Sigmoid colon (tissue), 7 donors: ENCODE results near the gene APPBP2. TPM values are rescaled to one million over a fixed set of nuclear protein-coding genes. Genes with fewer than 3 reads are reported as not detected.

Experiments
- DNase-seq: peaks from one replicate; pipeline ENCODE4 v3.0.0-alpha.2; 2019
- H3K27ac ChIP-seq, 4 donors: fragments of 200-600 bp; sonication (generic); one replicate each; pipeline ENCODE4 v1.5.1; 2016 to 2019; ENCODE audit warnings: mild to moderate bottlenecking in 1 of 4
- H3K27me3 ChIP-seq, 3 donors: fragments of 200-600 bp; sonication (generic); one replicate each; pipeline ENCODE4 v1.5.1; 2019; ENCODE audit warnings: mild to moderate bottlenecking in 1 of 3
- H3K36me3 ChIP-seq, 4 donors: fragments of 200-600 bp; sonication (generic); one replicate each; pipeline ENCODE4 v1.5.1; 2016 to 2019
- H3K4me1 ChIP-seq, 4 donors: fragments of 200-600 bp; sonication (generic); one replicate each; pipeline ENCODE4 v1.5.1; 2017 to 2019
- H3K4me3 ChIP-seq, 4 donors: fragments of 200-600 bp; sonication (generic); one replicate each; pipeline ENCODE4 v1.5.1; 2017 to 2019; ENCODE audit warnings: mild to moderate bottlenecking in 2 of 4, moderate library complexity in 1 of 4
- H3K9me3 ChIP-seq, 4 donors: fragments of 200-600 bp in 3 of 4; sonication (generic) in 3 of 4; one replicate each; pipeline versions ENCODE4 v1.5.1 to v1.6.1; 2013 to 2019
- CTCF ChIP-seq, 4 experiments: fragments of 450-650 bp in 3 of 4; fragments of 200-600 bp in 1 of 4; IDR thresholded peaks; one replicate each; pipeline ENCODE4 v1.5.1; 2016 to 2019; ENCODE audit warnings: antibody characterized with exemption in 4 of 4, mild to moderate bottlenecking in 3 of 4, moderate library complexity in 2 of 4
- EP300 ChIP-seq, 4 donors: sonication (generic); formaldehyde crosslinking; IDR thresholded peaks; one replicate each; pipeline ENCODE4 v1.6.1; 2017; ENCODE audit warnings: antibody characterized with exemption in 4 of 4
- POLR2A ChIP-seq, 2 donors: fragments of 450-650 bp; IDR thresholded peaks; one replicate each; pipeline ENCODE4 v1.6.1; 2016; ENCODE audit warnings: antibody characterized with exemption in 2 of 2, mild to moderate bottlenecking in 2 of 2, moderate library complexity in 2 of 2
- POLR2AphosphoS5 ChIP-seq, 4 donors: sonication (generic); formaldehyde crosslinking; IDR thresholded peaks; one replicate each; pipeline ENCODE4 v1.6.1; 2017; ENCODE audit warnings: antibody characterized with exemption in 4 of 4
- WGBS, 2 donors: extraction: QIAGEN DNeasy Blood & Tissue Kit; methylation state at CpG; one replicate each; pipeline ENCODE4 v1.1.7; 2013; 5-methylcytosine and 5-hydroxymethylcytosine counted together
- intact Hi-C: fragments of 100-400 bp; cut with DNase I; formaldehyde crosslinking; loops from one replicate; pipeline ENCODE4 v1.15.1; 2023
- polyA plus RNA-seq, 3 donors: library from polyadenylated mRNA; stranded (reverse); fragments of 200-250 nt; gene quantifications; one replicate each; pipeline ENCODE4 v1.2.3, GENCODE V29; 2013
- total RNA-seq, 4 donors: library from RNA; depleted of rRNA; stranded (reverse); fragments of >200 nt; gene quantifications; one replicate each; pipeline ENCODE4 v1.1.0, GENCODE V29; 2016
- donor health status: healthy with polysubstance abuse.
- donor health status: Bipolar disorder and iron deficiency.
- donor health status: healthy.

The APPBP2 gene
- total and polyA plus RNA-seq, 7 donors, result 7.9 to 36.0 (median 26.2) TPM

GRCh38 chr17:60535382-60536279 is 9.6 kb upstream of the APPBP2 start:
- 74 to 81% methylated on average over 3 of the region's 3 CpGs for WGBS, 2 donors
- no peaks in the 10 kb centered on the region for H3K9me3 ChIP-seq
- no peaks in the 10 kb centered on the region for H3K27me3 ChIP-seq
- no peak overlapping the region for H3K4me3 ChIP-seq
- no peaks in the 10 kb centered on the region for H3K4me1 ChIP-seq
- no peak overlapping the region for H3K27ac ChIP-seq
- no peak for TF ChIP-seq POLR2AphosphoS5 (IDR thresholded peaks at IDR 0.05)
- no peak for TF ChIP-seq EP300 (IDR thresholded peaks at IDR 0.05)
- TF ChIP-seq POLR2A (IDR thresholded peaks at IDR 0.05), result no peak
- no peak for TF ChIP-seq CTCF (IDR thresholded peaks at IDR 0.05)
- DNase-seq, result no peak
- intact Hi-C loops, result no loop called here
- H3K36me3 ChIP-seq, result no peaks in the 10 kb centered on the region

- TF ChIP-seq CTCF (IDR thresholded peaks at IDR 0.05), result no peak
- TF ChIP-seq EP300 (IDR thresholded peaks at IDR 0.05), result no peak
- TF ChIP-seq POLR2AphosphoS5 (IDR thresholded peaks at IDR 0.05), result no peak
- TF ChIP-seq POLR2A (IDR thresholded peaks at IDR 0.05), result no peak
- H3K9me3 ChIP-seq, result no peaks in the 10 kb centered on the region
- H3K4me3 ChIP-seq, result no peak overlapping the region
- 18 to 69% methylated on average over 7 of the region's 7 CpGs for WGBS, 2 donors
- no peak for DNase-seq
- H3K4me1 ChIP-seq, result no peaks in the 10 kb centered on the region
- intact Hi-C loops, result no loop called here
- no peak overlapping the region for H3K27ac ChIP-seq
- H3K27me3 ChIP-seq, result no peaks in the 10 kb centered on the region
- H3K36me3 ChIP-seq, result no peaks in the 10 kb centered on the region
Observed at GRCh38 chr17:60534613-60535157, 8.6 kb upstream of the APPBP2 start.

GRCh38 chr17:60534010-60534555 is 8.0 kb upstream of the APPBP2 start:
- H3K36me3 ChIP-seq, result no peaks in the 10 kb centered on the region
- no peak overlapping the region for H3K27ac ChIP-seq
- no peaks in the 10 kb centered on the region for H3K4me1 ChIP-seq
- no peaks in the 10 kb centered on the region for H3K9me3 ChIP-seq
- H3K27me3 ChIP-seq, result no peaks in the 10 kb centered on the region
- TF ChIP-seq POLR2A (IDR thresholded peaks at IDR 0.05) (no peak), EP300 (IDR thresholded peaks at IDR 0.05) (no peak), POLR2AphosphoS5 (IDR thresholded peaks at IDR 0.05) (no peak), CTCF (IDR thresholded peaks at IDR 0.05) (no peak)
- no peak overlapping the region for H3K4me3 ChIP-seq
- intact Hi-C loops, result no loop called here
- 11 to 54% methylated on average over 1 of the region's 1 CpG for WGBS, 2 donors
- no peak for DNase-seq

GRCh38 chr17:60529806-60530205 is 3.8 kb upstream of the APPBP2 start:
- no peak for DNase-seq
- Histone ChIP-seq H3K27me3 (no peaks in the 10 kb centered on the region), H3K4me3 (no peak overlapping the region), H3K9me3 (no peaks in the 10 kb centered on the region), H3K27ac (no peak overlapping the region), H3K4me1 (peaks cover 0 to 9% (median 6%) of the 10 kb centered on the region in 4 donors), H3K36me3 (no peaks in the 10 kb centered on the region)
- intact Hi-C loops, result no loop called here
- WGBS, 2 donors, result 97 to 98% methylated on average over 1 of the region's 1 CpG
- TF ChIP-seq EP300 (IDR thresholded peaks at IDR 0.05), result no peak
- TF ChIP-seq CTCF (IDR thresholded peaks at IDR 0.05), result no peak
